GM12878 (cell line): ENCODE data around the gene ADCY10. TPM values are rescaled to one million over a fixed set of nuclear protein-coding genes. Genes with fewer than 3 reads are reported as not detected.

Source experiments
- ATAC-seq: fragments of 200-7000 bp; cut with Tn5 transposase; 3 replicates; pipeline ENCODE4 v1.9.1; 2020; ENCODE audit warnings: mild to moderate bottlenecking, moderate library complexity
- BruUV-seq: library from RNA; stranded (reverse); fragments of 400-500 nt; replicated peaks from 2 replicates; lab custom pipeline; 2021; lab: Mats Ljungman, UMichigan
- CTCF ChIA-PET: fragments of 300-600 bp; sonication (Branson Sonifier 250); formaldehyde crosslinking; extraction: SDS; loops from one replicate; lab custom pipeline; 2021; ENCODE audit warnings: inconsistent platforms; lab: Yijun Ruan, JAX
- POLR2A ChIA-PET: fragments of 350-600 bp; formaldehyde crosslinking; extraction: SDS; loops from one replicate; lab custom pipeline; 2021; ENCODE audit warnings: inconsistent platforms; lab: Charles Lee
- RAD21 ChIA-PET: fragments of 300-600 bp; sonication (Branson Sonifier 250); formaldehyde crosslinking; loops from one replicate; lab custom pipeline; 2023; ENCODE audit warnings: antibody characterized with exemption; ENCODE audit not compliant: unreplicated experiment; lab: Charles Lee
- SMC1A ChIA-PET: fragments of 300-600 bp; sonication (Branson Sonifier 250); formaldehyde crosslinking; loops from one replicate; lab custom pipeline; 2023; ENCODE audit not compliant: unreplicated experiment, uncharacterized antibody; lab: Charles Lee
- DNase-seq: peaks from one replicate; pipeline ENCODE4 v3.0.0-alpha.2; 2011; ENCODE audit warnings: low read depth, low spot score
- FAIRE-seq: peaks from 3 replicates; lab custom pipeline; 2011; peaks lifted over from hg19 to GRCh38; lab: Jason Lieb, UNC
- H2AFZ ChIP-seq: 2 replicates; pipeline ENCODE4 v1.6.0; 2011; ENCODE audit warnings: low read depth, low read length, control low read depth; ENCODE audit not compliant: control insufficient read depth
- H3K27ac ChIP-seq: 2 replicates; pipeline ENCODE4 v1.5.1; 2011; ENCODE audit warnings: control low read depth; ENCODE audit not compliant: control insufficient read depth, insufficient read depth
- H3K27me3 ChIP-seq, 2 experiments: replicated peaks in 1 of 2; 2 replicates each; pipeline versions ENCODE4 v1.6.0 to v1.6.1; 2011; ENCODE audit warnings: low read length in 1 of 2; ENCODE audit not compliant: control insufficient read depth in 2 of 2, insufficient read depth in 2 of 2
- H3K36me3 ChIP-seq, 2 experiments: 2 replicates each; pipeline ENCODE4 v1.5.1; 2011; ENCODE audit warnings: low read length in 1 of 2; ENCODE audit not compliant: control insufficient read depth in 2 of 2, insufficient read depth in 2 of 2
- H3K4me1 ChIP-seq: 2 replicates; pipeline ENCODE4 v1.6.1; 2011; ENCODE audit warnings: mild to moderate bottlenecking, low read length, moderate library complexity, mixed read lengths; ENCODE audit not compliant: control insufficient read depth, insufficient read depth
- H3K4me2 ChIP-seq: 2 replicates; pipeline ENCODE4 v1.6.0; 2011; ENCODE audit warnings: control low read depth; ENCODE audit not compliant: control insufficient read depth, insufficient read depth
- H3K4me3 ChIP-seq: fragments of 200-600 bp; sonication (generic); 2 replicates; pipeline ENCODE4 v1.5.1; 2016
- H3K79me2 ChIP-seq: 2 replicates; pipeline ENCODE4 v1.6.0; 2011; ENCODE audit warnings: low read length; ENCODE audit not compliant: control insufficient read depth, insufficient read depth
- H3K9ac ChIP-seq: 2 replicates; pipeline ENCODE4 v1.8.0; 2011; ENCODE audit warnings: low read length, control low read depth, mixed read lengths; ENCODE audit not compliant: control insufficient read depth, insufficient read depth
- H3K9me3 ChIP-seq: replicated peaks from 3 replicates; pipeline ENCODE4 v1.5.1; 2011; ENCODE audit warnings: mild to moderate bottlenecking, low read length; ENCODE audit not compliant: control insufficient read depth, insufficient read depth
- H4K20me1 ChIP-seq: 2 replicates; pipeline ENCODE4 v1.6.0; 2011; ENCODE audit not compliant: control insufficient read depth, insufficient read depth
- BCL11A ChIP-seq: IDR thresholded peaks from 2 replicates; pipeline ENCODE4 v1.6.1; 2011; ENCODE audit warnings: low read depth, low read length
- BMI1 ChIP-seq: fragments of 450-650 bp; IDR thresholded peaks from 2 replicates; pipeline ENCODE4 v1.6.1; 2016; ENCODE audit warnings: mild to moderate bottlenecking, moderate library complexity, borderline replicate concordance
- CBFB ChIP-seq: IDR thresholded peaks from 2 replicates; pipeline ENCODE4 v1.6.1; 2016; ENCODE audit warnings: antibody characterized with exemption, low read depth
- CREB1 ChIP-seq: IDR thresholded peaks from 2 replicates; pipeline ENCODE4 v1.6.1; 2012; ENCODE audit warnings: low read depth, mild to moderate bottlenecking, inconsistent platforms
- DPF2 ChIP-seq: fragments of 450-650 bp; IDR thresholded peaks from 2 replicates; pipeline ENCODE4 v1.6.1; 2017; ENCODE audit warnings: mild to moderate bottlenecking
- GATAD2B ChIP-seq: fragments of 450-650 bp; conservative IDR thresholded peaks from 2 replicates; pipeline ENCODE4 v1.6.1; 2017; ENCODE audit warnings: low read depth, mild to moderate bottlenecking, moderate library complexity
- HDGF ChIP-seq: fragments of 450-650 bp; IDR thresholded peaks from 2 replicates; pipeline ENCODE4 v1.6.1; 2016; ENCODE audit warnings: antibody characterized with exemption
- NFYB ChIP-seq: IDR thresholded peaks from 2 replicates; pipeline ENCODE4 v1.6.1; 2011; ENCODE audit warnings: low read depth, mild to moderate bottlenecking, low read length, improper control_type of control experiment, moderate library complexity; ENCODE audit not compliant: insufficient read depth
- NRF1 ChIP-seq: conservative IDR thresholded peaks from 2 replicates; pipeline ENCODE4 v1.6.1; 2011; ENCODE audit warnings: mild to moderate bottlenecking, low read depth, low read length, improper control_type of control experiment
- RUNX3 ChIP-seq: IDR thresholded peaks from 2 replicates; pipeline ENCODE4 v1.6.1; 2012; ENCODE audit warnings: low read length, inconsistent platforms
- SMAD1 ChIP-seq: fragments of 450-650 bp; IDR thresholded peaks from 2 replicates; pipeline ENCODE4 v1.6.1; 2018; ENCODE audit warnings: mild to moderate bottlenecking, low read depth; ENCODE audit not compliant: partially characterized antibody
- SUZ12 ChIP-seq: fragments of 200-600 bp; sonication (generic); IDR thresholded peaks from one replicate; pipeline ENCODE4 v1.6.1; 2018; ENCODE audit warnings: antibody characterized with exemption, mild to moderate bottlenecking; ENCODE audit not compliant: unreplicated experiment
- TARDBP ChIP-seq: IDR thresholded peaks from 2 replicates; pipeline ENCODE4 v1.6.1; 2016; ENCODE audit warnings: borderline replicate concordance
- TCF7 ChIP-seq: IDR thresholded peaks from 2 replicates; pipeline ENCODE4 v1.6.1; 2014; ENCODE audit warnings: antibody characterized with exemption, borderline replicate concordance
- YY1 ChIP-seq: IDR thresholded peaks from 2 replicates; pipeline ENCODE4 v1.6.1; 2011; ENCODE audit warnings: low read depth, mild to moderate bottlenecking, low read length
- WGBS: methylation state at CpG from one replicate; pipeline ENCODE4 v1.1.6; 2016; ENCODE audit warnings: low lambda C conversion rate; ENCODE audit not compliant: insufficient replicate concordance, insufficient coverage; ENCODE audit errors: missing lambda C conversion rate; 5-methylcytosine and 5-hydroxymethylcytosine counted together
- in situ Hi-C: fragments of 300-500 bp; cut with MboI; formaldehyde crosslinking; loops from 9 replicates; pipeline ENCODE4 v1.14.3; 2018; ENCODE audit warnings: mixed read lengths
- intact Hi-C: fragments of 100-400 bp; cut with micrococcal nuclease; formaldehyde crosslinking; loops from one replicate; pipeline ENCODE4 v1.14.2; 2022; ENCODE audit not compliant: unreplicated experiment
- polyA plus RNA-seq, 11 experiments: library from polyadenylated mRNA; depleted of rRNA in 4 of 11; unstranded in 6 of 11; stranded (reverse) in 5 of 11; fragments of >200 nt; fragmentation: Nextera tagmentation in 4 of 11; fragmentation: Illumina TruSeq in 1 of 11; extraction: Ambion mirVana in 4 of 11; extraction: Trizol in 1 of 11; gene quantifications; 1 replicate in 1 of 11; 2 replicates in 10 of 11; pipeline versions ENCODE4 v1.2.1 to v1.2.3, GENCODE V29; 2011 to 2016; ENCODE audit warnings: inconsistent platforms in 2 of 11, missing spikeins in 2 of 11, low read depth in 1 of 11
- total RNA-seq, 4 experiments: library from RNA; depleted of rRNA in 3 of 4; stranded (reverse); fragments of >200 nt in 3 of 4; fragmentation: Illumina TruSeq in 1 of 4; extraction: Trizol in 1 of 4; gene quantifications; 2 replicates each; pipeline versions ENCODE4 v1.2.1 to v1.2.3, GENCODE V29; 2013 to 2021
- TF ChIP-seq, protein P1 (sequence below), 3 experiments: IDR thresholded peaks in 2 of 3; conservative IDR thresholded peaks in 1 of 3; 2 replicates each; pipeline ENCODE4 v1.5.1; 2011; ENCODE audit warnings: low read depth in 3 of 3, low read length in 3 of 3, mild to moderate bottlenecking in 3 of 3, control low read depth in 2 of 3, moderate library complexity in 2 of 3, inconsistent platforms in 1 of 3, mixed read lengths in 1 of 3; ENCODE audit not compliant: control insufficient read depth in 2 of 3, insufficient read depth in 1 of 3; ENCODE audit errors: extremely low read depth in 1 of 3
- TF ChIP-seq, protein P2 (sequence below): fragments of 450-650 bp; IDR thresholded peaks from 2 replicates; pipeline ENCODE4 v1.6.1; 2014; ENCODE audit warnings: mild to moderate bottlenecking
- TF ChIP-seq, protein P3 (sequence below): fragments of 150-350 bp; IDR thresholded peaks from 2 replicates; pipeline ENCODE4 v1.6.1; 2016; ENCODE audit warnings: low read depth, low read length
- TF ChIP-seq, protein P4 (sequence below): fragments of 450-650 bp; IDR thresholded peaks from 2 replicates; pipeline ENCODE4 v1.6.1; 2016; ENCODE audit warnings: mild to moderate bottlenecking

ADCY10 gene
- total and polyA plus RNA-seq, 10 of the 15 experiments (the other 5 are each of a cell fraction or from before 2014, with no cell fraction given): 0.13 to 0.22 TPM; not detected in 8

DNA sequence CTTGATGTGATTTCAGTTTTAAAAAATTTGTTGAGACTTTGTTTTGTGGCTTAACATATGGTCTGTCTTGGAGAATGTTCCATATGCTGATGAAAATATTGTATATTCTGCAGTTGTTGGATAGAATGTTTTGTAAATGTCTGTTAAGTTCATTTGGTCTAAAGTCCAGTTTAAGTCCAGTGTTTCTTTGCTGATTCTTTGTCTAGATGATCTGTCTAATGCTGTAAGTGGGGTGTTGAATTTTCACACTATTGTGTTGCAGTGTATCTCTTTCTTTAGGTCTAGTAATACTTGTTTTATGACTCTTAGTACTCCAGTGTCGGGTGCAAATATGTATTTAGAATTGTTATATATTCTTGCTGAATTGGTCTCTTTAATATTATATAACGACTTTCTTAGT is 33.8 kb upstream of the ADCY10 start:
- Histone ChIP-seq H3K4me1 (no peaks in the 10 kb centered on the region), H3K79me2 (peaks cover 46% of the 10 kb centered on the region), H3K27me3 (no peaks in the 10 kb centered on the region), H2AFZ (no peak overlapping the region), H3K4me2 (no peak overlapping the region), H4K20me1 (no peaks in the 10 kb centered on the region), H3K9ac (no peak overlapping the region), H3K27ac (no peak overlapping the region), H3K36me3 (no peaks in the 10 kb centered on the region; a peak in 1 of 4 replicates), H3K9me3 (no peaks in the 10 kb centered on the region; the same call in 1 of the 3 replicates), H3K4me3 (no peak overlapping the region)
- in situ Hi-C loops (no loop called here), intact Hi-C loops (no loop called here)
- ATAC-seq (no peak), FAIRE-seq (no peak), DNase-seq (no peak)
- WGBS: 100% methylated on average over 2 of the region's 2 CpGs
- ChIA-PET CTCF (no interaction called here), RAD21 (interaction anchor here (2.4 kb wide), 1 partner anchor 12 kb away, joined by 7 read pairs; no protein-coding TSS in a partner anchor), SMC1A (interaction anchor here (1.0 kb wide), 1 partner anchor 11 kb away, joined by 4 read pairs; the partner anchor contains the start of genes DCAF6 and MPC2), POLR2A (no interaction called here)
- BruUV-seq: no TSS peak
- TF ChIP-seq, protein P1, sequence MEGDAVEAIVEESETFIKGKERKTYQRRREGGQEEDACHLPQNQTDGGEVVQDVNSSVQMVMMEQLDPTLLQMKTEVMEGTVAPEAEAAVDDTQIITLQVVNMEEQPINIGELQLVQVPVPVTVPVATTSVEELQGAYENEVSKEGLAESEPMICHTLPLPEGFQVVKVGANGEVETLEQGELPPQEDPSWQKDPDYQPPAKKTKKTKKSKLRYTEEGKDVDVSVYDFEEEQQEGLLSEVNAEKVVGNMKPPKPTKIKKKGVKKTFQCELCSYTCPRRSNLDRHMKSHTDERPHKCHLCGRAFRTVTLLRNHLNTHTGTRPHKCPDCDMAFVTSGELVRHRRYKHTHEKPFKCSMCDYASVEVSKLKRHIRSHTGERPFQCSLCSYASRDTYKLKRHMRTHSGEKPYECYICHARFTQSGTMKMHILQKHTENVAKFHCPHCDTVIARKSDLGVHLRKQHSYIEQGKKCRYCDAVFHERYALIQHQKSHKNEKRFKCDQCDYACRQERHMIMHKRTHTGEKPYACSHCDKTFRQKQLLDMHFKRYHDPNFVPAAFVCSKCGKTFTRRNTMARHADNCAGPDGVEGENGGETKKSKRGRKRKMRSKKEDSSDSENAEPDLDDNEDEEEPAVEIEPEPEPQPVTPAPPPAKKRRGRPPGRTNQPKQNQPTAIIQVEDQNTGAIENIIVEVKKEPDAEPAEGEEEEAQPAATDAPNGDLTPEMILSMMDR (IDR thresholded peaks at IDR 0.05 in 2 of 3, conservative IDR thresholded peaks at IDR 0.05 in 1 of 3; ENCODE audit: control insufficient read depth in 2 of 3, extremely low read depth in 1 of 3, insufficient read depth in 1 of 3, low read depth in 3 of 3, low read length in 3 of 3): no peak
- TF ChIP-seq YY1: no peak
- TF ChIP-seq BMI1: no peak
- TF ChIP-seq CBFB: no peak
- no peak for TF ChIP-seq SMAD1
- TF ChIP-seq, protein P2, sequence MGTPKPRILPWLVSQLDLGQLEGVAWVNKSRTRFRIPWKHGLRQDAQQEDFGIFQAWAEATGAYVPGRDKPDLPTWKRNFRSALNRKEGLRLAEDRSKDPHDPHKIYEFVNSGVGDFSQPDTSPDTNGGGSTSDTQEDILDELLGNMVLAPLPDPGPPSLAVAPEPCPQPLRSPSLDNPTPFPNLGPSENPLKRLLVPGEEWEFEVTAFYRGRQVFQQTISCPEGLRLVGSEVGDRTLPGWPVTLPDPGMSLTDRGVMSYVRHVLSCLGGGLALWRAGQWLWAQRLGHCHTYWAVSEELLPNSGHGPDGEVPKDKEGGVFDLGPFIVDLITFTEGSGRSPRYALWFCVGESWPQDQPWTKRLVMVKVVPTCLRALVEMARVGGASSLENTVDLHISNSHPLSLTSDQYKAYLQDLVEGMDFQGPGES: no peak
- TF ChIP-seq RUNX3: no peak
- no peak for TF ChIP-seq SUZ12
- TF ChIP-seq, protein P3, sequence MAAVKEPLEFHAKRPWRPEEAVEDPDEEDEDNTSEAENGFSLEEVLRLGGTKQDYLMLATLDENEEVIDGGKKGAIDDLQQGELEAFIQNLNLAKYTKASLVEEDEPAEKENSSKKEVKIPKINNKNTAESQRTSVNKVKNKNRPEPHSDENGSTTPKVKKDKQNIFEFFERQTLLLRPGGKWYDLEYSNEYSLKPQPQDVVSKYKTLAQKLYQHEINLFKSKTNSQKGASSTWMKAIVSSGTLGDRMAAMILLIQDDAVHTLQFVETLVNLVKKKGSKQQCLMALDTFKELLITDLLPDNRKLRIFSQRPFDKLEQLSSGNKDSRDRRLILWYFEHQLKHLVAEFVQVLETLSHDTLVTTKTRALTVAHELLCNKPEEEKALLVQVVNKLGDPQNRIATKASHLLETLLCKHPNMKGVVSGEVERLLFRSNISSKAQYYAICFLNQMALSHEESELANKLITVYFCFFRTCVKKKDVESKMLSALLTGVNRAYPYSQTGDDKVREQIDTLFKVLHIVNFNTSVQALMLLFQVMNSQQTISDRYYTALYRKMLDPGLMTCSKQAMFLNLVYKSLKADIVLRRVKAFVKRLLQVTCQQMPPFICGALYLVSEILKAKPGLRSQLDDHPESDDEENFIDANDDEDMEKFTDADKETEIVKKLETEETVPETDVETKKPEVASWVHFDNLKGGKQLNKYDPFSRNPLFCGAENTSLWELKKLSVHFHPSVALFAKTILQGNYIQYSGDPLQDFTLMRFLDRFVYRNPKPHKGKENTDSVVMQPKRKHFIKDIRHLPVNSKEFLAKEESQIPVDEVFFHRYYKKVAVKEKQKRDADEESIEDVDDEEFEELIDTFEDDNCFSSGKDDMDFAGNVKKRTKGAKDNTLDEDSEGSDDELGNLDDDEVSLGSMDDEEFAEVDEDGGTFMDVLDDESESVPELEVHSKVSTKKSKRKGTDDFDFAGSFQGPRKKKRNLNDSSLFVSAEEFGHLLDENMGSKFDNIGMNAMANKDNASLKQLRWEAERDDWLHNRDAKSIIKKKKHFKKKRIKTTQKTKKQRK: no peak
- TF ChIP-seq BCL11A: no peak
- no peak for TF ChIP-seq DPF2
- TF ChIP-seq GATAD2B: no peak
- no peak for TF ChIP-seq TARDBP
- TF ChIP-seq NRF1: no peak
- no peak for TF ChIP-seq NFYB
- TF ChIP-seq CREB1: no peak
- no peak for TF ChIP-seq HDGF
- TF ChIP-seq TCF7: no peak
- TF ChIP-seq, protein P4, sequence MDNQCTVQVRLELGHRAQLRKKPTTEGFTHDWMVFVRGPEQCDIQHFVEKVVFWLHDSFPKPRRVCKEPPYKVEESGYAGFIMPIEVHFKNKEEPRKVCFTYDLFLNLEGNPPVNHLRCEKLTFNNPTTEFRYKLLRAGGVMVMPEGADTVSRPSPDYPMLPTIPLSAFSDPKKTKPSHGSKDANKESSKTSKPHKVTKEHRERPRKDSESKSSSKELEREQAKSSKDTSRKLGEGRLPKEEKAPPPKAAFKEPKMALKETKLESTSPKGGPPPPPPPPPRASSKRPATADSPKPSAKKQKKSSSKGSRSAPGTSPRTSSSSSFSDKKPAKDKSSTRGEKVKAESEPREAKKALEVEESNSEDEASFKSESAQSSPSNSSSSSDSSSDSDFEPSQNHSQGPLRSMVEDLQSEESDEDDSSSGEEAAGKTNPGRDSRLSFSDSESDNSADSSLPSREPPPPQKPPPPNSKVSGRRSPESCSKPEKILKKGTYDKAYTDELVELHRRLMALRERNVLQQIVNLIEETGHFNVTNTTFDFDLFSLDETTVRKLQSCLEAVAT: no peak
